ENCODE measurements around the gene TGIF2. TPM values are rescaled to one million over a fixed set of nuclear protein-coding genes. Genes with fewer than 3 reads are reported as not detected.

TGIF2 gene
- total RNA-seq, 1 donor from 2014 or later, result 12.4 TPM

DNA sequence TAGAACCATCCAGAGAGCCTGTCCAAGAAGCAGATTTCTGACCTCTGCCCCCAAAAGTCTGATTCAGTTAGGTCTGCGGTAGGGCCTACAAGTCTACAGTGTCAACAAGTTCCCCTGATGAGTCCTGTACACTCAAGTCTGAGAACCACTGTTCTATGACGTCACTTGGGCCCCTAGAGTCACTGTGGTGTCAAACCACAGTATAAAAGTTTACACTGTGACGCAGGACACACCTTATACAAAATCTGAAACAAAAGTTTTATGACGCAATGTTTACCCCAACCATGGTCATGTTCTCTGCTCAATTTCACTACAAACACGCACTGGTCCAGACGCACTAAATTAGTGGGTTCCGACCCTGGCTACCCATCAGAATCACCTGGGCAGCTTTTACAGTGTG, 54.7 kb downstream of the TGIF2 start:
- ATAC-seq (peak in 1 of 2 donors; percentile 28), DNase-seq (no peak)
- intact Hi-C loops (cut with DNase I), result no loop called here
- Histone ChIP-seq H3K36me3 (no peaks in the 10 kb centered on the region), H3K27ac (no peak overlapping the region), H3K27me3 (ENCODE audit: low read depth) (no peaks in the 10 kb centered on the region), H3K4me3 (no peak overlapping the region), H3K4me1 (peaks cover 14% of the 10 kb centered on the region), H3K9me3 (no peaks in the 10 kb centered on the region)
- TF ChIP-seq CTCF (IDR thresholded peaks at IDR 0.05), result no peak

- Histone ChIP-seq H3K27ac (no peak overlapping the region), H3K4me1 (peaks cover 5% of the 10 kb centered on the region), H3K4me3 (no peak overlapping the region), H3K27me3 (ENCODE audit: low read depth) (no peaks in the 10 kb centered on the region), H3K36me3 (no peaks in the 10 kb centered on the region), H3K9me3 (no peaks in the 10 kb centered on the region)
- intact Hi-C loops (cut with DNase I), result no loop called here
- TF ChIP-seq CTCF (IDR thresholded peaks at IDR 0.05), result no peak
- DNase-seq (no peak), ATAC-seq (peak; percentile 47 to 52)
Observed at GRCh38 chr20:36629719-36630681, 56.6 kb downstream of the TGIF2 start.

- H3K9me3 ChIP-seq, result no peaks in the 10 kb centered on the region
- ATAC-seq, result no peak
- intact Hi-C loops (cut with DNase I), result no loop called here
- TF ChIP-seq CTCF (IDR thresholded peaks at IDR 0.05), result no peak
- H3K27me3 ChIP-seq (ENCODE audit: low read depth), result no peaks in the 10 kb centered on the region
- peaks cover 5% of the 10 kb centered on the region for H3K4me1 ChIP-seq
- no peak overlapping the region for H3K4me3 ChIP-seq
- H3K27ac ChIP-seq, result no peak overlapping the region
- H3K36me3 ChIP-seq, result no peaks in the 10 kb centered on the region
- no peak for DNase-seq
Observed at GRCh38 chr20:36631646-36632045, 58.2 kb downstream of the TGIF2 start.

GRCh38 chr20:36632147-36632486, 58.7 kb downstream of the TGIF2 start:
- no peak for DNase-seq
- no peak overlapping the region for H3K27ac ChIP-seq
- H3K9me3 ChIP-seq, result no peaks in the 10 kb centered on the region
- no peaks in the 10 kb centered on the region for H3K27me3 ChIP-seq (ENCODE audit: low read depth)
- H3K36me3 ChIP-seq, result no peaks in the 10 kb centered on the region
- intact Hi-C loops (cut with DNase I), result no loop called here
- no peak overlapping the region for H3K4me3 ChIP-seq
- ATAC-seq, result no peak
- TF ChIP-seq CTCF (IDR thresholded peaks at IDR 0.05), result no peak
- H3K4me1 ChIP-seq, result peaks cover 5% of the 10 kb centered on the region

DNA sequence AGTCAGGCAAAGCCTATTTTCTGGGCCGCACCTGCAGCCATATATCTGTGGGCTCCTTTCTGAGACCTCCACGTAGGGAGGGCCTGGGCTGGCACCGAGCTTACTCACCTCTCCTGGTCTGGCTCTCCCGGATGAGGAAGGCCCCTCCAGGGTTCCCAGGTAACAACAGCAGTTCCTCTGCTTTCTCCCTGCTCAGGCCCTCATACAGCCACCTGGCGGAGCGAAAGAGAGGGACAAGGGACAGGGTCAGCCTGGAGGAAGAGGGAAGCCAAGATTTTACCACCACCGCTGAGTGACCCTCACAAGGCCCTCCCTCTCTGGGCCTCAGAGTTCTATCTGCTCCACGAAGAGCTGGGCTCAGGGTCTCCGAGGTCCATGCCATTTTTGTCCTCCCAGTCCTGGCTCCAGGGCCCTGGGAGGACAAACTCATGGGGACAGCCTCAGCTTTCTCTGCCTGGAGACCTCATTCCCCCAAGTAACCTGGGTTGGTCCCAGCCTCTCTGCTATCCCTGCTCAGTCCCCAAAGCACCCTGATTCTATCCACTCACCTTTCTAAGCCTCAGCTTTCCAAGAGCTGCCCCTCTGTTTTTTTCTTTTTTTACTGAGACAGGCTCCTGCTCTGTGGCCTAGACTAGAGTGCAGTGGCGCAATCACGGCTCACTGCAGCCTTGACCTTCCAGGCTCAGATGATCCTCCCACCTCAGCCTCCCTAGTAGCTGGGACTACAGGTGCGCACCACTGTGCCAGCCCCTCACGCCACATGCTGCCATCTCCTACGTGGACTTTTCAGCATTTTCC, 59.3 kb downstream of the TGIF2 start:
- peaks cover 5% of the 10 kb centered on the region for H3K4me1 ChIP-seq
- intact Hi-C loops (cut with DNase I), result no loop called here
- H3K27me3 ChIP-seq (ENCODE audit: low read depth), result no peaks in the 10 kb centered on the region
- no peak overlapping the region for H3K27ac ChIP-seq
- no peaks in the 10 kb centered on the region for H3K9me3 ChIP-seq
- ATAC-seq, result no peak
- TF ChIP-seq CTCF (IDR thresholded peaks at IDR 0.05), result no peak
- no peaks in the 10 kb centered on the region for H3K36me3 ChIP-seq
- DNase-seq, result no peak
- H3K4me3 ChIP-seq, result no peak overlapping the region

Measured in lower lobe of right lung (tissue), 2 donors.